ENCODE results near the gene GLRX5. TPM values are rescaled to one million over a fixed set of nuclear protein-coding genes. Genes with fewer than 3 reads are reported as not detected.

The GLRX5 gene
- total and polyA plus RNA-seq, 7 donors = 46.9 to 98.7 (median 65.5) TPM

DNA sequence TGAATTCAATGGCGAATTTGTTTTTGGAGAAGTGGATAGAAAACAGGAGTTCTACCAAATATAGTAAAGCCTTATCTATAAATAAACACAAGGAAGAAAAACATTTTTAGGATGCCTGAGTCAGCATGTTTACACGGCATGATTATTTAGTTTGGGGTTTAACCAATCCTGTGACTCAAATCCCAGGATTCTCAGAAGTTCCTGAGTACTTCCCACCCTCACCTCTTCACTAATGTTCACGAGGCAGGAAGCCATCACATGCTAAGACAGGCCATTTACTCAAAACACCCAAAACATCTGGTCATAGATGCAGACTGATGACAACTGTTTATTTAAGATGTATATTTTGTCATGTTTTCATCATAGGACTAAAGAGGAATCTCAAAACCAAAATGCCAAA is 3.4 kb upstream of the GLRX5 start:
- Histone ChIP-seq H3K36me3 (ENCODE audit: insufficient read depth in 1 of 2, low read depth in 1 of 2) (peaks cover 0 to 5% of the 10 kb centered on the region in 2 donors), H3K9me3 (no peaks in the 10 kb centered on the region), H3K4me1 (peaks cover 53% of the 10 kb centered on the region), H3K4me3 (no peak overlapping the region), H3K27me3 (ENCODE audit: insufficient read depth in 3 of 3, low read length in 2 of 3) (no peaks in the 10 kb centered on the region), H3K27ac (no peak overlapping the region)
- no peak for DNase-seq
- TF ChIP-seq, protein P1, sequence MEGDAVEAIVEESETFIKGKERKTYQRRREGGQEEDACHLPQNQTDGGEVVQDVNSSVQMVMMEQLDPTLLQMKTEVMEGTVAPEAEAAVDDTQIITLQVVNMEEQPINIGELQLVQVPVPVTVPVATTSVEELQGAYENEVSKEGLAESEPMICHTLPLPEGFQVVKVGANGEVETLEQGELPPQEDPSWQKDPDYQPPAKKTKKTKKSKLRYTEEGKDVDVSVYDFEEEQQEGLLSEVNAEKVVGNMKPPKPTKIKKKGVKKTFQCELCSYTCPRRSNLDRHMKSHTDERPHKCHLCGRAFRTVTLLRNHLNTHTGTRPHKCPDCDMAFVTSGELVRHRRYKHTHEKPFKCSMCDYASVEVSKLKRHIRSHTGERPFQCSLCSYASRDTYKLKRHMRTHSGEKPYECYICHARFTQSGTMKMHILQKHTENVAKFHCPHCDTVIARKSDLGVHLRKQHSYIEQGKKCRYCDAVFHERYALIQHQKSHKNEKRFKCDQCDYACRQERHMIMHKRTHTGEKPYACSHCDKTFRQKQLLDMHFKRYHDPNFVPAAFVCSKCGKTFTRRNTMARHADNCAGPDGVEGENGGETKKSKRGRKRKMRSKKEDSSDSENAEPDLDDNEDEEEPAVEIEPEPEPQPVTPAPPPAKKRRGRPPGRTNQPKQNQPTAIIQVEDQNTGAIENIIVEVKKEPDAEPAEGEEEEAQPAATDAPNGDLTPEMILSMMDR (IDR thresholded peaks at IDR 0.05) = no peak
- WGBS, 3 donors = 40 to 52% (median 45%) methylated on average over 3 of the region's 3 CpGs
- no peak for ATAC-seq
- intact Hi-C loops (cut with DNase I) = loop anchor here in 1 of 2 donors (10.0 kb wide), 1 partner anchor 377 kb away; the partner anchor contains the start of gene DICER1

GRCh38 chr14:95531969-95532368 is 2.9 kb upstream of the GLRX5 start:
- TF ChIP-seq, protein P1 (IDR thresholded peaks at IDR 0.05) = no peak
- peaks cover 58% of the 10 kb centered on the region for H3K4me1 ChIP-seq
- DNase-seq (no peak), ATAC-seq (no peak)
- peaks cover 0 to 5% of the 10 kb centered on the region in 2 donors for H3K36me3 ChIP-seq (ENCODE audit: insufficient read depth in 1 of 2, low read depth in 1 of 2)
- H3K27me3 ChIP-seq (ENCODE audit: insufficient read depth in 3 of 3, low read length in 2 of 3) = no peaks in the 10 kb centered on the region
- intact Hi-C loops (cut with DNase I) = loop anchor here in 1 of 2 donors (10.0 kb wide), 1 partner anchor 377 kb away; the partner anchor contains the start of gene DICER1
- 26 to 40% (median 31%) methylated on average over 3 of the region's 3 CpGs for WGBS, 3 donors
- no peaks in the 10 kb centered on the region for H3K9me3 ChIP-seq
- no peak overlapping the region for H3K27ac ChIP-seq
- peak overlapping the region; percentile 96 for H3K4me3 ChIP-seq

GRCh38 chr14:95533391-95533821 is 1.4 kb upstream of the GLRX5 start:
- 4 to 6% (median 4%) methylated on average over 10 of the region's 10 CpGs for WGBS, 3 donors
- Histone ChIP-seq H3K4me3 (peak overlapping the region; percentile 96), H3K36me3 (ENCODE audit: insufficient read depth in 1 of 2, low read depth in 1 of 2) (peaks cover 0 to 5% of the 10 kb centered on the region in 2 donors), H3K27ac (peak overlapping the region; percentile 87), H3K27me3 (ENCODE audit: insufficient read depth in 3 of 3, low read length in 2 of 3) (no peaks in the 10 kb centered on the region), H3K4me1 (peaks cover 72% of the 10 kb centered on the region), H3K9me3 (no peaks in the 10 kb centered on the region)
- TF ChIP-seq, protein P1 (IDR thresholded peaks at IDR 0.05) = no peak
- no peak for ATAC-seq
- DNase-seq = no peak
- intact Hi-C loops (cut with DNase I) = loop anchor here in 1 of 2 donors (10.0 kb wide), 1 partner anchor 379 kb away; the partner anchor contains the start of gene DICER1

DNA sequence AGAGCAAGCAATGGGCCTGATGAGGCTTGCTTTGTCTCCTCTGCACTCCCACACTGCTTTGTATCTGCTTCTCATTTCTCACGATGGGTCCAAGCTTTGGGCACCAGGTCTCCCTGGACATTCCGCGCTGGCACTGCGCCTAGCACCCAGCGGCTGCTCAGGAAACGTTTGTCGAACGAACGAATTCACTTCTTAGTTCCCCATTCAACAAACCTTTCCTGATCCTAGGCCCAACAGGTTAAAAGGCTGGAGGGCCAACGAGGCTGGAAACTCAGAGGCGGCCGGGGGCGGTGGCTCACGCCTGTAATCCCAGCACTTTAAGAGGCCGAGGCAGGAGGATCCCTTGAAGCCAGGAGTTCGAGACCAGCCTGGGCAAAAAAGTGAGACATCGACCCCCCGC is 1.0 kb upstream of the GLRX5 start:
- Histone ChIP-seq H3K4me3 (peak overlapping the region; percentile 96), H3K27me3 (ENCODE audit: insufficient read depth in 3 of 3, low read length in 2 of 3) (no peaks in the 10 kb centered on the region), H3K4me1 (peaks cover 75% of the 10 kb centered on the region), H3K27ac (peak overlapping the region; percentile 87), H3K9me3 (no peaks in the 10 kb centered on the region), H3K36me3 (ENCODE audit: insufficient read depth in 1 of 2, low read depth in 1 of 2) (peaks cover 0 to 5% of the 10 kb centered on the region in 2 donors)
- no peak for ATAC-seq
- TF ChIP-seq, protein P1 (IDR thresholded peaks at IDR 0.05) = no peak
- DNase-seq = peak in 1 of 2 donors; percentile 66
- intact Hi-C loops (cut with DNase I) = loop anchor here in 1 of 2 donors (10.0 kb wide), 1 partner anchor 379 kb away; the partner anchor contains the start of gene DICER1
- WGBS, 3 donors = 0 to 1% (median 1%) methylated on average over 17 to 18 of the region's 18 CpGs
